ENCODE data around the gene SSBP2.

The SSBP2 gene

DNA sequence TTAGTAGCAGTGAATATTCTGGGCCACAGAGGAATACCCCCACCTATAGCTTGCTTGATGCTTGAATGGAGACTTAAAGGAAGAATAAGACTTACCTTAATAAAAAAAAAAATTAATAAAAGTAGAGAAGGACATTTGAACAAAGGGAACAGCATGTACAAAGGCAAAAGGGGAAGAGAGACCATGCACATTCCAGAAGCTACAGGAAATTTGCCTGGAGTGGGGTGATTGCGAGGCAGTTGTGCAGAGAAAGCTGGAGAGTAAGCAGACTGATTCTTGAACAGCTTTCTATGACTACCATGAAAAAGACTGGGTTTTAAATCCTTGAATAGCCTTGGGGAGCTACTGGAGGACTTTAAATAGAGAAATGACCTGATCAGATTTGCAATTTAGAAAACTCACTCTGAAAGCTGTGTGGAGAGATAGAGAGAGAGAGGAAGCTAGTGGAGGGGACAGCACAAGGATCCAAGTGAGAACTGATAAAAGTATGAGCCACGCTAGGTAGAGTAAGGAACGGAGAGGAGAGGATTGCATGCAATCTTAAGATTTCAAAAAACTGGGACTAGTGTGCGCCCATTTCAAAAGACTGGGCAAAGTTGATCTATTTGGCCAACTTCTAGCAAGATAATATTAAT lies 12.5 kb upstream of the SSBP2 start:
- DNase-seq, result no peak

DNA sequence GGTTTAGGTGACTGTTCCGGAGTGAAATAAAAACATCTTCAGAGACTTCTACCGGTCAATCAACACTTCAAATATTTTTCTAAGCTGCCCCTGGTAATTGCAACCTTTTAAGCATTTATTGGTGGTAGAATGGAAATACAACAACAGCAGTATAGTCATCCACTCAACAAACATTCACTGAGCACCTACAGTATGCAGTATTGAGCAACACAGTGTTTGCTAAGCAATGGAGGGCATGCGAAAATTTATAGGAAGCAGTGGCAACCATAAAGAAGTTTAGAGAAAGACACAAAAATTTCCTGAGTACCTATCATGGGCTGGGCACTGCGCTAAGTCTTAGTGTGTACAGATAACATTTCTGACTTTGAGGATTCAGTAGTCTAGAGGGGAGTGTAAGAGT lies 12.0 kb upstream of the SSBP2 start:
- no peak for DNase-seq

DNA sequence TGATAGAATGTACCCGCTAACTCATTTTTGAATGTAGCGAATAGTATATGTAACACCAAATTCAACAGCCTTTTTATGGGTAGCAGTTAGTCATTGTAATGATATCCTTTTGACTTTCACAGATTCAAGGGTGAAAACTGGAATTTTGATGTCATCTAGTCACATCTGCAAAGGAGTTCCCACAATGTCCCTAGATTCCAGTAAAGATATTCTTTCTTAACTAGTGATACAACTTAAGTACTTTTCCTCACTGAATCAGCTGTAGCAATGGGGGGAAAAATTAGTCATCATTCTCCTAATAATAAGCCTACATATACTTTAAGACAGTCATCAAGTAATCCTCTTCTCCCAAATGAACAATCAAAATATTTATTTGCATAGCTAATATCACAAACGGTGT lies 11.5 kb upstream of the SSBP2 start:
- DNase-seq, result no peak

DNA sequence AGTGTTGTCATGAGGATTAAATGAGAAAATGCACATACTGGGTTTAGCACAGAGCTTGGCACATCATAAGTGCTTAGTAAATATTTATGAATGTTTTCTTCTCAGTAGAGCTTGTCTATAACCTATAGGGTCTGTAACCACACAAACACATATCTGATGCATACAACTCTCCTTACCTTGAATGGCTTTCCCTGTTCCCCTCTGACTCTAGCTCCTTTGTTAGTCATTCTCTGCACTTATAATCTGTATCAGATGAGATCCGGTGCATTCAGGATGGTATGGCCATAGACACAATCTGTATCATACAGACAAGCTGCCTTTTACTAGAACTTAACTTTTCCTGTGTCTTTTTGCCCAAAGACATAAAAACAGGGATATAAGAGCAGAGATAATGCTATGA lies 11.1 kb upstream of the SSBP2 start:
- DNase-seq, result no peak

DNA sequence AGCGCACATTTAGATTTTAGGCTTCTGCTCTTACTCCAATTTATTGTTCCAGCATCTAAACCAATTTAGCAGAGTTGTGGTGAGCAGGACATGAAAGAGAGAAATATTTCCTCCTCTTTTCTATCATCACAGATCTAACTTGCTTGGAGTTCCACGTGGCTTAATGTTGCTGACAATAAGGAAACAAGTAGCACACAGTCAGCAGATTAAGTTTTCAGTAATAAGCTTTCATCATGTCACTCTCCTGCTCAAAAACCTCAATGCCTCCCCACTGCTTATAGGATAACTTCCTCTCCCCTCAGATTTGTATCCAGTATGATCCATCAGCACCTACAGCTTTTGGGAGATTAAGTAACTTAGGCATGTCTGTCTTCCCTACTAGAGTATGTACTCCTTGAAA lies 10.4 kb upstream of the SSBP2 start:
- DNase-seq, result no peak

DNA sequence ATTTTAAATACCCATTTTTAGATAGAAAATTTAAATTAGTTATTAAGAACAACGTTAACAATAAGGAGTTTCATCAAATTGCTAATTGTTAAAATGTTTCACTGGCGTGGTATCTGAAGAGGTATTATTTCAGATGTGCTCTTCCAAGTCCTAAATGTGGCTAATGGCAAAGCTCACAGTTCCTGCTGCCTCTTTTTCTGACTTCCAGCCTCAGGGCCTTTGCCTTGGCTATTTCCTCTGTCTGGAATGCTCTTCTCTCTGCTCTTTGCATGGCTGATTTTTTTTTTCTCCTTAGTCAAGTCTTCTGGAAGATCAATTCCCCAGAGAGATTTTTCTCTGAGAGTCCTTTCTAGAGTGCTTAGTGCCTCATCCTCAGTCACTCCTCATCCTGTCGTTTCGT lies 9.6 kb upstream of the SSBP2 start:
- DNase-seq, result no peak

DNA sequence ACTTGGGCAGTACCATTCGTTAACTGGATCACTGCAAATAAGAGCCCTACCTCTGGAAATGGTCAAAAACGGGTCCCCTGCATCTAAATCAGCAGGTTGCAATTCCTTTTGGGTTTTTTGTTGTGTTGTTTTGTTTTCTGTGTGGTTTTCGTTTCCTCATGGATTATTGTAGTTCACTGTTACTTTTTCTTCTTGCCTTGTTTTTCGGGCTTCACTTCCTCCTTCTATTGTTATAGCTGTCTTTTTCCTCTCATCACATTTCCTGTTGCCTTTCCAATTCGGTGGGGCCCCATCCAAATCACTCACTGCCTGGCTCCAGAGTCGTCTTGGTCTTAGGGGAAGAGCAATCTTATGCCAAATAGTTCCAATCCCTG lies 8.7 kb upstream of the SSBP2 start:
- DNase-seq, result no peak

DNA sequence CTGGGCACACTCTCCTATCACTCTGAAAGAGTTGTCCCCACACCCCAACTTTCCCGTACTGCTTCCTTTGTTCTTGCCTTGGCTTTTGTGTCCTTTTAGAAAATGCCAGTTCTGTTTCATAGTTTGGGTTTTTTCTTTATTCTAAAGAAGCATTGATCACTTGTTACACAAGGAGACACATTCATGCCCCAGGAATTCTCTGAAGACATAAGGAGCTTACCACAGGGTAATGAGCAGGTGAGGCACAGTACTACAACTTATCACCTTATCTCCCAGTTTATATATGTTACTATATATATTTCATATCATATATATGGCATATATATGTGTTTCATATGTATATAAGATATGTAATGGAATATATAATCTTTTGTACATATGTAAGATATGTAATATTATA lies 6.5 kb upstream of the SSBP2 start:
- no peak for DNase-seq

DNA sequence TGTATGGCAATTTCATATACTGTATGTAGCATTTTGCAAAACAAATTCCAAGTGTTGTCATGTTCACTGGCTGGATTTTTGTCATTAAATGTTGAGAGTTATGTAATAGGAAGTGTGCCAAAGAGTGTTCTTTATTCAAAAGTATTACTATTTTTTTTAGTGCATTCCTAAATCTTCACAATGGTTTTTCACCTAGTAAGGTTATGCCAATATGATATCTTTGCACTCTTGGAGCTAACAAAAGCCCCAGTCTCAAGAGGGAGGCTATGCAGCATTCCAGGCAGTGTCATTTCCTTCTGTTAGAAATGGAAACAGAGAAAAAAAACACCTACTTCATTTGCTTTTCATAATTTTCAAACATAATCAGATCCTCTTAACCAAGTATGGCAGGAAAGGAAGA lies 5.1 kb upstream of the SSBP2 start:
- no peak for DNase-seq

DNA sequence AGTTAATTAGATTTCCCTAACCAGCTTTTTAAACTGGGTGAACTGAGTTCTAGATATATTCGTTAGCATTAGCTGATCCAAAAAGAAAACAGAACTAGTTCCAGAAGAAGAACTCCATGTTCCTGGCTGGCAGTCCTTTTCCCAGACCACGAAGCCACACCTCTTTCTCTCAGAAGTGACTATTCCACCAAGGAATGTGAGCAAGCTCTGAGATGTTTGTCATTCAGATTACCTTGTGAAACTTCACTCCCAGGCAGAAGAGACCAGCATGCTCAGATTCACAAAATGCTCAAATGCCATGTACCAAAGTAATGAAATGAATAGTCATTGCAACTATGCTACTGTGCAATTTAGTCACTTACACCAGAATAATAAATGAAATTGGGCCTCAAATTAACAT lies 4.4 kb upstream of the SSBP2 start:
- DNase-seq, result no peak

DNA sequence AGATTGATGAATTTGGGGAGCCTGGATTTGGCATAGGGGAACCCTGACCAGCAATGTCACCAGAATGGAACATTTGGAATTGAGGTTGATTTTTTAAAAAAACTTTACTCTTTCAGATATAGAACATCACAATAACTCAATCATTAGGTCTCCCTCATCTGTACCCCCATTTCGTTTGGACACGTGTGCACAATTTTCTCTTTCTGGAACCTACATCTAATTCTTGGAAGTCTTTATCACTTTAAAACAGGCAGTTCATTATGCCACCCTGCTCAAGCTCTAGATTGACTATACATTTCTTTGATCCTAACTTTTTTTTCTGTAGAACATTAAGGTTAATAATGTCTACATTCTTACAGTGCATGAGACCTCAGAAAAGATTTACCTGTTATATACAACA lies 3.7 kb upstream of the SSBP2 start:
- DNase-seq, result no peak

DNA sequence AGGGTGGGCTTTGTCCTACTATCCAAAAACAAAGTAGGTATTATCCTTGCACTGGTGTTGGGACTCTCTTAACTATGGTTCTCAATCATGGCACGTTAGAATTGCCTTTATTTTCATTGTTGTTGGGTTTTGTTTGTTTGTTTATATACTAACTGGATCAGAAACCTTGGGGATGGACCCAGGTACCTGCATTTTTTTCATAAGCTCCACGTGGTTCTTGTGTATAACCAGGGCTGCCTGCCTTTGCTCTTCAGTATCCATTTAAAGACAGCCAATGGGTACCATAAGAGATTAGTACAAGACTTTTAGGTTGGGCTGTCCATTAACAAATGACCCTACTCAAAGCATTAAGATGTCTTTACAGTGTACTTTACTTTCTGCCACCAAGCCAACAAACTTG lies 2.5 kb upstream of the SSBP2 start:
- DNase-seq, result no peak

DNA sequence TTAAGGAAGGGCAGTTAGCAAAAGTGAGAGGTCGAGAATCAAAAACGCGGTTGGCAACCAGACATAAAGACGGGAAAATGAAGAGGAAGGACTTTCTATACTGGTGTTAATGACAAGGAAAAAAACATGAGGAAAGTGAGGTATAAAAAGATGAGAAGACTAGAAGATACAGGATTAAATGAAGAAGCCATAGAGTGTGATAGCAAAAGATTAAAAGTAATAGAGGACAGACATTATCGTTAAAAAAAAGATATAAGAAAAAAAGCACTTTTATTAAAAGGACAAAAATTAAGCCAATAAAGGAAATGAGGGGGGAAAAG lies 1.7 kb upstream of the SSBP2 start:
- no peak for DNase-seq

DNA sequence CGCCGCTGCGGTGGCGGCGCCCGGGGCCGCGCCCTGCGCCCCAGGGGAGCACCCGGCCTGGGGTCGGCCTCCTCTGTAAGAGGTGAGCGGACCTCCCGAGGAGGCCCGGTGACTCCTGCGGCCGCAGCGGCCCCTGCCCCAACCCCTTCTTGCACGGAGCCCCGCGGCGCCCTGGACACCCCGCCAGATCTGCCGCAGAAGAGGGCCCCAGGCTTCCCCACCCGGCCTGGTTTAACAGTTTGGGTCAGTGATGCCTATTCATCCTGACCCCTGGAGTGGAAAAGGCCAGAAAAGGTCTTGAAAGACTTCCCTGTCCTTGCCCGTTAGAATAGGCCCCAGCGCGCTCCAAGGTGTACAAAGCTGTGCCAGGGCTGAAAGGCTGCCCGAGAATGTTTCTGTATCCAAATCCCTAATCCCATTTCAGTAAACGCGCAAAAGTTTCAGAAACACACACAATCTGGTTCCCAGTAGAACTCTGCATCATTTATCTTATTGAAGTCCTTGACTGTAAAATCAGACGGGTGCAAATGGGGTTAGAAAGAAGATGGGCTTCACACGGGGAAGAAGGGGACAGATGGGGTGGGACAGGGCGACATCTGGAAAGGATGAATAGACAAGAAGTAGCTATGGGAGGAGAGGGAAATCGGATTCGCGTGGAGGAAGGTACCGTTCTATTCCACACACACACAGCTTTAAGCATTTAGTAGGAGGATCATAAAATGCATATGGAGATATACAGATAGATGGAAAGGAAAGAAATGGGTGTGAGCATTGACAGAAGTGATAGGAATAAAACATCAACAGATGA lies 1.1 kb upstream of the SSBP2 start:
- no peak for DNase-seq

DNA sequence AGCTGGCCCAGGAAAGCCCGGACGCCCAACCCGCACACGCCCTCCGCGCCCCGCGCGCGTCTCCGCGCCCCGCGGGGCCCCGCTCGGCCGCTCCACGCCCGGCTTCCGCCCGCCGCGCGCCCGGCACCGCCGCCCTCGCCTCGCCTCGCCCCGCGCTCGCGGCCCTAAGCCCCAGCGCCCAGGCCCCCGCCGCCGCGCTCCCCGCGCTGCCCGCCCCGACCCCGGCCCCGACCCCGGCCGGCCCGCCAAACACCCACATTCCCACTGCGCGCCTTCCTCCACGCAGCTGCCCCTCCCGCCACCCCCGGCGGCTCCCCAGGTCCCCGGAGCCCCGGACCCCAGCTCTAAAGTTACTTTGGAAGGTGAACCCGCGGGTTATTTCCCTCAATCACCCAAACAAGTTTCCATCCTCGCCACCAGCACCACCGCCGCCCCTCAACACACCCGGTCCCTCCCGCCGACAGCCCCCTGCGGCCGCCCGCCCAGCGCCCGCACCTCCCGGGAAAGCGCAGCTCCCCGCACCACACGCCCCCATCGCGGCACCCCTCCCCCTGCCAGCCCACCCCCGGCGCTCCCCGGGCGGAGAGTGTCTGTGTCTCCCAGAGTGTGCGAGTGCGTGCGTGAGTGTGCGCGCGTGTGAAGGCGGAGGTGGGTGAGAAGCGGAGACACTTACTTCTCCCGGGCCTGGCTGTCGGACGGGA lies 439 bp downstream of the SSBP2 start:
- no peak for DNase-seq

DNA sequence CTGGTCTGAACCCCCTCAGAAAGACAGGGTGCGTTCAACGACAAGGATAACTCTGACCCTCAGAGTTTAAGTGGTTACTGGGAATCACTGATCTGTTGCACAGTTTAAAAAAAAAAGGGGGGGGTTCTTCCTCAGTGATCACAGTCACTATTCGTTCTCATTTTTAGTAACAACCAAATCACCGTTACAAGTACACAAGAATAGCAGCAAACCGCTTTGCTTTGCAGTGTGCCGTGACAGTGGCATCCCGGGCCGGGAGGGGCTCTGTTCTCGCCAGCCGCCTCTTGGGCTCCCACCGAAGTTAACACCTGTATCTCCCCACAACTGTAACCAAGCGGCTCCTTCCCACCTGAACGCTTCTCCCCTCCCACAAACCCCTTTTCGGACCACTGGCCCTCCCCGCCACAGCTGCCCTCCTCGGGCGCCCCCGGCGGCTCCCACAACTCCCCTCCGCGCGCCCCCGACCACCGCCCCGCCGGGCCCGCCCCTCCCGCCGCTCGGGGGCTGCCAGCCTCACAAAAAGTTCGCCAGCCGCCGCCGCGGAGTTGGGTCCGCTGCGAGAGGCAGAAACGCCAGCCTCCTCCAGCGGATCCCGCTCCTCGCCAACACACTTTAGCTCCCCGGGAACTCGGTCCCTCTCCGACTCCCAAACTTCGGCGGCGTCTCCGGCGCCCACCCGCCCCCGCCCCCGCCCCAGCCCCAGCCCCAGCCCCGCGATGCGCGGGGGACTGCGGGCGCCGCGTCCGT lies 1.2 kb downstream of the SSBP2 start:
- DNase-seq, result peak; percentile 65

DNA sequence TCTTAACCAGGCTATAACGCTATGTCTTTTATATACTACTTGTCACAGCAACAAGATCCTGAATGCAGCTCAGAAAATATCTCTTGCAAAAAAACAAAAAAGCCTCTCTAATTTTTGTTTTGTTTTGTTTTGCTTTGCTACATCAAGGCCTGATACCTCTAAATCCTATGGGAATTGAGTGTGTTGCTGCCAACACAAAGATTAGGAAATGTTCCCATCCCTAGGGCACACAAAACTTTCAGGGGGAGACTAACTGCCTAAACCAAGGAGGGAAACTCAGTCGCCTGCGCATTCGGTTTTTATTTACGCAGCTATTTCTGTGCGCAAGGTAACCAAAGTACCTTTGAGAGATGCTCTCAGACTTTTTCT lies 1.7 kb downstream of the SSBP2 start:
- peak; percentile 26 for DNase-seq

DNA sequence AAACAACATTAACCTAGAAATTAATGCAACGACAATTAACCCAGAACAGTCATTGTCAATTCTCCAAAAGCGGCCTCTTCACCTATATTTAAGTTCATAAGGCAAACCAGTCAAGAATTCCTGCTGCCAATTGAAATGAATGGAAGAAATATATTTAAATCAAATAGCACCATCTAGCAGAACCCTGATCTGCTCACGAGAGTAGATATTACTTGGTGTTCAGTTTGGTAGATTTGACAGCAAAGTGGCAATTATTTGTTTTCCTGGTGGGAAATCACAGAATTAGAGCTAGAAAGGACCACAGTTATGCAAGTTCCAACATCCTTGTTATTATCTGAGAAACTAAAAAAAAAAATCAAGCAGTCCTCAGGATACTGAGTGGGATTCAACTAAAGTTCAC lies 2.3 kb downstream of the SSBP2 start:
- no peak for DNase-seq

DNA sequence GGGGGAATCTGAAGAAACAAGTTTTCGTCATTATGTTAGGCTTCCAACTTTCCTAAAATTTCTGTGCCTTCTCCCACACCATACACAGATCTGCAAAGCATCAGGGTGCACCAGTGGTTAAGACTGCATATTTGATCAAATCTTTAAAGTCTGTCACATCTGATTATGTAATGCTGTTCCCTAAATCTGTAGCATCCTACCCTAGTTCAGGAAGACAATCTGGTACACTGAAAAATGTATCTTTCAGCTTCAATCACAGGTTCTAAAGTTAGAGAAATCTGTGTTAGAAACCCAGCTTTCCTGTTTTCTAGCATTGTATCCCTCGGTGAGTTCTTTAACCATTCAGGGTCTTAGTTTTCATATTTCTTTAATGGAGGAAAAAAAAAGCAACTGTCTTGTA lies 3.9 kb downstream of the SSBP2 start:
- DNase-seq, result no peak

DNA sequence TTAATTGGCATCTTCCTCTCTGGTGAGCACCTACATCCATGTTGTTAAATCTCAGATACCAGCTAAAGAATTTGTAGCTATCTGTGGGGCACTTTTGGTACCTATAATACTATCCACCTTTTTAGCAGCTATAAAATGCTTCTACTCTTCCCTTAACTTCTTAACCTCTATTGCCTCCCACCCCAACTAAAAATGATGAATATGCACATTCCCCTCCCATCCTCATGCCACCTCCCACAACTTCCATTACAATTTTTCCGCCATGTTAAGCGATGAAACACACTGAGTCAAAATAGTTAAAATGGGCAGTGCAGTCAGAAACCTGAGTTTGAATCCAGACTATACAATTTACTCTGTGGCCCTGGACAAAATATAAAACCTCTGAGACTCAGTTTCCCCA lies 10.1 kb downstream of the SSBP2 start:
- no peak for DNase-seq

DNA sequence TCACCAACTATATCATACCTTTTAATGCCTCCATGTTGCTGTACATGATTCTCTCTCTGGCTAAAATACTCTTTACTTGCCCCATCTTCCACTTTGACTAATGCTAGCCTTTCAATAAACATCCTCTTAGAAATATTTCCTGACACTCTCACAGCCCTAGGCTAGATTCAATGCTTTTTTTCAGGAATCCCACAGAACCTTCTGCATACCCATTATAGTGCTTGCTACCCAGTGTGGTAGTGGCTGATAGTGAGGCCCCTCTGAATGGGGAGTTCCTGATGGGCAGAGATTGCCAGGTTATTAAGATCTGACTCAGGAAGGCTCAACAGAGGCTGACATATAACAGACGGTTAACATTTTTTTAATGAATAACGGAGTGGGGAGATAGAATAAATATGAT lies 11.6 kb downstream of the SSBP2 start:
- no peak for DNase-seq

DNA sequence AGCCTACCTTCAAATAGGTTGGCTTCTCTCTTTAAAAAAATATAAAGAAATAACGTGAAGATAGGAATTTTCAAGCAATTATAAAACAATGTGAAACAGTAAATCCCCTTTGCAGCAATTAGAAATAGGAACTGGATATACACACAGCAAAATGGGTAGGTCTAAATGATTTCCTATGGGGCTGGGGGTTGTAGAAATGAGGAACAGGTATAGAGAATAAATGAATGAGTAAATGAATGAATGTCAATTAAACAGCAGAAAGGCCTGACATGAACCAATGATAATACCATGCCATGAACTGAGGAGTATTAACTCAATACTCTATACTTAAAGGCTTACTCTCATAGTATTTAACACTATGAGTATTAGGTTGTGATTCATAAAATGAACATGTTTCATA lies 21.6 kb downstream of the SSBP2 start:
- DNase-seq, result no peak

DNA sequence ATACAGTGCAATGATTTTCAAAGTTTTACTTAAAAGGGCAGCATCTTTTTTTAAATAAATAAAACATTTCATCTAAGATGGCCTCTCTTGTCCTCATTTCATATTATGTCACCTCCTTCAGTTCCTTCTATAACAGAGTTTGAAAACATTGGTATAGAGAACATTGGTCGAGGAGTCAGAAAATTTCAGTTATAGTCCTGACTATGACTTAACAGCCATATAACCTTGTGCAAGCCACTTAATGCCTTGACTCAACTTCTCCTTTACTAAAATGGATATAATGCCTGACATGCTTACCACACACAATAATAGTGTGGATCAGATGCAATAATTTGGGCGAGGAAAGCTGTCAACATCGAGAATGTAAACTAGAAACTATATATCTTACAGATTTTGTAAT lies 22.6 kb downstream of the SSBP2 start:
- DNase-seq, result no peak

DNA sequence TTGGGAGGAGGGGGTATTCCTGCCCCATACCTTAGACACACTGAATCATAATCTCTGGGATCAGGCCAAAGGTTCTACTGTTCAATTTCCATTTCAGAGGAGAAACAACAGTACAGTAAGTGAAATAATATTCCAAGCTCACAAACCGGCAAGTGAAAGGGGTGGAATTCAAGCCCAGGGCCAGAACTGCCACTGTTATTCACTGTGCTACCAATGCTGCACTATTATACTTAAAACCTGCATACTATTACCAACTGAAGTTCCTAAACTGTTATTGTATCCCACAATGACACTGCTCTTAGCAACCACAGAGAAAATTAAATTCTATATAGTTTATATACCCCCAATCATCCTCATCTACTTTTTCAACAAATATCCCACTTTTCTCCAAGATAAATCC lies 24.6 kb downstream of the SSBP2 start:
- DNase-seq, result no peak

Measured in stimulated activated CD8-positive, alpha-beta memory T cell treated with anti-CD3 and anti-CD28 coated beads, Interleukin-4, amount 100 ng/mL, for 48 hours (primary cell).